NCI-H526 treated with DMSO at 0.1 percent for 48 hours (cell line): Measurements from ENCODE around the gene EIF4E1B.

Experiments used
- DNase-seq: peaks from one replicate; lab custom pipeline; 2025; lab: John Stamatoyannopoulos, UW

Gene EIF4E1B

GRCh38 chr5:176626876-176627236 is 3.6 kb upstream of the EIF4E1B start:
- DNase-seq = no peak

DNA sequence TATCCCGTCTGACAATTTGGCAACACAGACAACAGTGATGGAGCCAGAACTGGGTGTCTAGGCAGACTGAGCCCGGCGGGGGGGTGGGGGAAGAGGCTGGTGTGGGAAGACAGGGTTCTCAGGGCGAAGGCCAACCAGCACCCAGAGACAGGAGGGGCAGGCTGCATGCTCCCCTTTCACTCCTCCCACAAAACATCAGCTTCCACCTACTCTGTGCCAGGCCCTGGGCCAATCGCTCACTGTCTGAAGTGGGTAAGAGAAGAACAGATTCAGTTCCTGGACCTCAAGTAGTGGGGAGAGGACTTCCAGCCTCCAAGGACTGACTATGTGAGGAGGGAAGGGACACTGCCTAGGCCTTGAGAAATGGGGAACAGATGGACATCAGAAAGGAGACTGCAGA is 2.9 kb upstream of the EIF4E1B start:
- DNase-seq = no peak

DNA sequence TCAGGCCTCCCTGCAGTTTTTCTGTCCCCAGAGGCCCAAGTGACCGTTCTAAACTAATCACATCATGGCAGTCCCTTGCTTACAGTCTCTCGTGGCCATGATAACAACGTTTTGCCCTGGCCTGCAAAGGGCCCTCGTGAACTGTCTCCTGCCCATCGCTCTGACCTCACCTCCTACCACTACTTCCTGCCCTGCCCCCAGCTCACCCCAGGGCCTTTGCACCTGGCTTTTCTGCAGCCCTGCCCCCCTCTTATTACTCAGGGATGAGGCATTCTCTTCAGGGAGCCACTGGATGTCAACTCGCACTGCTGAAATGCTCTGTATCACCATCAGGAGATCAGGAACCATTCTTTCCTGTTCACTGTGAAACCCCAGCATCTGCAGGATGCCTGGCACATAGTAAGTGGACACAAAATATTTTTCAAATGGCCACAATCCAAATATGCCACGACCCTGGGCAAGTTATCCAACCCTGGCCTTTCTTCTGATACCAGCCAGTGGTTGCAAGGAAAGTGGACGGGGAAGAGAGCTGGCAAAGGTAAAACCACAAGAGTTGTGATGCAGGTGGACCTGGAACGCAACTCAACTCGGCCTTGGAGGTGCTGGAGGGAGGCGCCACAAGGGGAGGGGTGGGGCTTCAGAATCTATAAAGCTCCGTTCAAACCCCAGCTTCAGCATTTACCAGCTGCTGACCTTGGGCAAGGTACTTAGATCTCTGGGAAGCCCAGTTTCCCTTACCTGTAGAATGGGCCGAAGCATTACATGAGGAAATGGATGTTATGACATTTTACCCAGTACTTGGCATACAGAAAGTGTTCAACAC is 1.9 kb upstream of the EIF4E1B start:
- DNase-seq = no peak

DNA sequence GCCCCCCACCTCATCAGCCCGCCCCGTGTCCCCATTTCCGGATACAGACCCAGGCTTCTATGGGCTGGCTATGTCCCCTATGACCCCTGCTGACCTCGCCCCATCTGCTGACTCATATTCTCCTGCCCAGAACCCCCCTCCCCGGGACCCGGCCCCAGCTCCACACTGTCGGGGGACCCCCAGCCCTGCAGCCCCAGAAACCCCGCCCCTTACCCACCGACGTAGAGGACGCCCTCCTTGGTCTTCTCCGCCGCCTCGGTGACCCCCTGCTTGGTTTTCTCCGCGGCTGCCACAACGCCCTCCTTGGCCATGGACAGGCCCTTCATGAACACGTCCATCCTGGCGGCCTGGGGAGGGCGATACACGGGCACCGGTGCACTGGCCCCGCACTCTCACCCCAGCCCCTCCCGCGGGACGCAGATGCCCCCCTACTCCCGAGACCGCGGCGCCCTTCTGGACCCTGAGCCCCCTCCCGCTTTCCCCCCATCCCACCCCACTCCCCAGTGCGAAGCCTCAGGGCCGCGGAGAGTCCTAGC is 1.1 kb upstream of the EIF4E1B start:
- DNase-seq = no peak

DNA sequence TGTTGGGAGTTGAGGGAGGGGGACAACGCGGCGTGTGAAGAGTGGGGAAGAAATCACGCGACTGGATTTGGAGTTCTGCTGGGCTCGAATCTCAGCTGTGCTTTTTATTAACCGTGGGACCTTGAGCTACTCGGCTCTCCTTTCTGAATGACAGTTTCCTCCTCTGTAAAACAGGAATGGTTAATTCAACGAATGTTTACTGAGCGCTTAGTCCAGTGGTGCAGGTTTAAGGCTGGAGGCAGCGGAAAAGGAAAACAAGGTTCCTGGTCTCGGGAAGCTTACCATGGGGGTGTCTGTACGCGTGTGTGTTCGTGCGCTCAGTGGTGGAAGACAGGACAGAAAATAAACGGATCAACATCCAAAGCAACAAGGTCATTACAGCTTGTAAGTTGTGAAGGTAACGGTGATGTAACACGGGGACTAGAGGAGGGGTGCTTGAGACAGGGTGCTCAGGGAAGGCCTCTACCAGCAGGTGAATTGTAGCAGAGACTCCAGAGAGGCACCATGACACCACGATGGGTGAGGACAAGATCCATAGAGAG is 277 bp downstream of the EIF4E1B start:
- no peak for DNase-seq

DNA sequence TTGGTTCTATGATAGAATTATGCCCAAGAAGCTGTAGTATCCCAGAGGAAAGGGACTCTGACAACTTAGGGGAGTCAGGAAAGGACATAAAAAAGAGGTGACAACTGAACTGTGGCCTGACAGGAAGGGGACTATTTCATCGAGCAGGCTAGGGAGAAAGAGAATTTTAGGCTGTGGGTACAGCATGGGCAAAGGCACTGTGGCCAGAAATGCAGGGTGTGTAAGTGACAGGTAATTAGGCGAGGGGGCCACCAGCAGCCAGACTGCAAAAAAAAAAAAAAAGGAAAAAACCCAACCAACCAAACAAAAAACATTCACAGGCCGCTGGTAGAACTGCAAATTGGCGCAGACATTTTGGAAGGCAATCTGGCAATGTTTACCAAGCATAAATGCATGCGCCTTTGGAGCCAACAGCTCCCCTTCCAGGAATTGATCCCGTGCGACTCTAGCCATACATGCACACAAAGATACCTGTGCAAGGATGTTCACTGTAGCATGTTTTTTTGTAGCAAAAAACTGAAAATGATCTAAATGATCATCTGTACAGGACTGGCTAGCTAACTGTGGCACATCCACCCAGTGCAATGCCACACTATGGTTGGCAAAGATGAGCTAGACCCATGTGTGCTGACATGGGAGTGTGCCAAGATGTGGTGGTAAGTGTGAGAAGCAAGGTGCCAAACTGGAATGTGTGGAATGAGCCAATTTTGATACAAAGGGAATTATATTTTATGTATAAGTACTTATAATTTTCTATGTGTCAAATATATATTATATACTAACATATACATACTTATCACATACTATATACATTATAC is 1.1 kb downstream of the EIF4E1B start:
- DNase-seq = no peak

DNA sequence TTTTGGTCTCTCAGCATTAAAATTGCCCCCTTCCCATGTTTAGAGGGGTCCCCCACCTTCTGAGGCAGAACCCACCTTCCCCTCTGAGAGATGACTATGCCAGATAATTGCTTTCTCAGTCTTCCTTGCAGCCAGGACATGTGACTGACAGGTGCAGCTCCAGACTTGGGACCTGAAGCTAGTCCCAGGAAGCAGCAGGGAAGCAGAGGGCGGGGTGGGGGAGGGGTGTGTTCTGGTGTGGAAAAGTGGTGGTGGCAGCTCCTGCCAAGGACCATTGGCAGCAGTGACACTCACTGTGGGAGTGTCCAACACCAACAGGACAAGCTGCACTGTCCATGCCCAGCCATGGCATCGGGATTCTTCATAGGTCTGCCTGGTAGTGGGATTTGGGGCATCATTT is 2.3 kb downstream of the EIF4E1B start:
- DNase-seq = no peak

DNA sequence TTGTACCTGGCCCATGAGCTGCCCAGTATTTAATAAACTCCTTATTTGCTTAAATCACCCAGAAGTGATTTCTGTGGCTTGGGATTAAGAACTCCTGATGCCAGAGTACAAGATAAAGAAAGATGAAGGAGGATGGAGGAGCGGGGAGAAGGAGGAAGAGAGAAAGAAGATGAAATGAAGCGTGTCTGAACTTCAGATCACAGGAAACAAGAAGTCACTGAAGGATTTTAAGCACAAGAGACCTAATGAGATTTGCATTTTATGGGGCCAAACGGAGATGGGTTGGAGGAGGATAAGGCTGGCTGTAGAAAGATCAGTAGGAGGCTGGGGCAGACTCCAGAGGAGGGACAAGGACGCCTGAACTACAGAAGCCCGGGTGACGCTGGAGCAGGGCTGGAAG is 3.1 kb downstream of the EIF4E1B start:
- no peak for DNase-seq

DNA sequence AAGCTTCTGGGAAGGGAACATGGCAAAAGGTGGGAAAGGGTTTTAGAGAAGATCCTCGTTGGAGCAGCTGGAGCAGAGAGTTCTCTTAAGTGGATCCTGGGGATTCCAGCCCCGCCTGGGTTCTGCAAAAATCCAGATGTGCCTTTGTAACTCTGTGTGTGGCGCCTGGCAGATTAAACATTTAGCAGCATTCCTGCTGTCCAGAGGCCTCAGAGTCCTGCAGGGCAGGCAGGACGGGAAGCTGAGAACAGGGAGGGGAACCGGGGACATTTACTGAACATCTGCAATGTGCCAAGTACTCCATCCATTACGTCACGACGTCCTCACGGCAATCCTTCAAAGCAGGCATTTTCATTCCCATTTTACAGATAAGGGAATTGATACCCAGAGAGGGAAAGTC is 6.0 kb downstream of the EIF4E1B start:
- DNase-seq = no peak

DNA sequence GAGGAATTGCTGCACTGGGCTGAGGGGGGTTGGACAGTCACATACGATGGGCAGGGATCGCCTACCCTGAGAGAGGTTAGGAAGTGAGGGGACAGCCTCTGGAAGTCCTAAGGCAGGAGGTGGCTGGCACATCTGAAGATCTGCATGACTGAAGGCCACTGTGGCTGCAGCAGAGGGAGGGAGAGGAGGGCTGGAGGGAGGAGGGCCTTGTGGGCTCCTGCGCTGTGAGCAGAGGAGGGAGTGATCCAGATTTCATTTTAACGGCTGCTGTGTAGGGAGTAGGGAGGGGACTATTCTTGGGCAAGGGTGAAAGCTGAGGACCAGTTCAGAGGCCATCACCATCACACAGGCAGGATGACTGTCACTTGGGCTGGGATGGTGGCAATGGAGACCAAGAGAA is 7.1 kb downstream of the EIF4E1B start:
- no peak for DNase-seq

DNA sequence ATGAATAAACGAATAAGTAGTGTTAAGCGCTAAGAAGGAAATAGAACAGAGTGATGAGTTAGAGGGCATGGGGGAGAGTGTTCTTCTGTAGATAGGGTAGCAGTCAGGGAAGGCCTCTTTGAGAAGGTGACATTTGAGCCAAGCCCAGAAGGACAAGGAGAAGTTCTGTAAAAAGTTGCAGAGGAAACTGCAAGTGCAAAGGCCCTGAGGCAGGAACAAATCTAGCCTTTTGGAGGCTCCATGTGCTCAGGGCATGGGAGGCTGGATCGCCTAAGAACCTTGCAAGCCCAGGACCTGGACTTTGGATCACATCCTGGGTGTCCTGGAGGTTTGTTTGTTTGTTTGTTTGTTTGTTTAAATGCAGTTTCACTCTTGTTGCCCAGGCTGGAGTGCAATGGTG is 8.0 kb downstream of the EIF4E1B start:
- DNase-seq = no peak

DNA sequence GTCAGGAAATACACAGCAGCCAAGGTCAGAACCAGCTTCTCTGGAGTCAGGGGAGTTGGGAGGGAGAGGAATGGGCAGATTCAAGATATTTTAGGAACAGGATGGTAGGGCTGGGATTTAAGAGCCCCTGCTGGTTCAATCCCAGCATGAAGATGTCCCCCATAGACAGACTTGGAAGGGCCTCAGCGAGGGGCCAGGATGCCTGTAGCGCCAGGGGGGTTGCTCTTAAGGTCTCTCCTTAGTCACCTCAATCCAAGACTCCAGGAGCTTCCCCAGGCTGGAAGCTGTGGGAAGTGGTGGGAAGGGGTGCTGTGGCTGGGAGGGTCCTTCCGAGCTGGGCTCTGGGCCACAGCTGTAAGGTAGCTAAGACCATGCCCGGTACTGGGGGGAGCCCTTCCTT is 8.7 kb downstream of the EIF4E1B start:
- no peak for DNase-seq

DNA sequence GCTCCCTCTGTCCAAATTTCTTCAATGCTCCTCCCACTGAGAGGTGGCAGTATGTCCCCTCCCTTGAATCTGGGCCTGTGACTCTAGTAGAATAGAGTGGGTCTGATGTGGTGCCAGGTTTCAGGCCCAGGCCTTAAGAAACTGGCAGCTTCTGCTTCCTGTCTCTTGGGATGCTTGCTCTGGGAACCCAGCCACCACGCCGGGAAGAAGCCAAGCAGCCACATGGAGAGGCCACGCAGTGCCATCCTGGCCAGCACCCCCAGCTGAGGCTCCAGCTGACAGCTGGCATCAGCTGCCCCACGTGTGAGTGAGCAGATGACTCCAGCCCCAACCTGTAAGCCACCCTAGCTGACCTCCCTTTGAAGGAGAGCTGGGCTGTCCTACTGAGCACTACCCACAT is 9.5 kb downstream of the EIF4E1B start:
- DNase-seq = no peak

DNA sequence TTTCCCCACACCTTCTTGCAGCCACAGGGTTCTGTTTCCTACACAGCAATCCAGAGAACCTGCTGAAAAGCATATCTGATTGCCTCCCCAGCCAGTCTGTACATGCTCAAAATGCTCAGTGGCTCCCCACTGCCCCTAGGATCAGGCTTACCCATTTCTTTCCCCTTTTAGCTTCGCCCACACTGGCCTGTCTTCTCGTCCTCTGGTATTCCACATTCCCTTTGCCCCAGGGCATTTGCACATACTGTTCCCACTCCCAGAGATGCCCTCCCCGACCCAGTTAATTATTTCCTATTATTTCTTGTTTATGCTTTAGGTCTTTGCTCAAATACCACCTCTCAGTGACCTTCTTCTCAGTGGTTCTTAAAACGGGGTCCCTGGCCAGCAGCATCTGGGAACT is 10.1 kb downstream of the EIF4E1B start:
- DNase-seq = no peak

DNA sequence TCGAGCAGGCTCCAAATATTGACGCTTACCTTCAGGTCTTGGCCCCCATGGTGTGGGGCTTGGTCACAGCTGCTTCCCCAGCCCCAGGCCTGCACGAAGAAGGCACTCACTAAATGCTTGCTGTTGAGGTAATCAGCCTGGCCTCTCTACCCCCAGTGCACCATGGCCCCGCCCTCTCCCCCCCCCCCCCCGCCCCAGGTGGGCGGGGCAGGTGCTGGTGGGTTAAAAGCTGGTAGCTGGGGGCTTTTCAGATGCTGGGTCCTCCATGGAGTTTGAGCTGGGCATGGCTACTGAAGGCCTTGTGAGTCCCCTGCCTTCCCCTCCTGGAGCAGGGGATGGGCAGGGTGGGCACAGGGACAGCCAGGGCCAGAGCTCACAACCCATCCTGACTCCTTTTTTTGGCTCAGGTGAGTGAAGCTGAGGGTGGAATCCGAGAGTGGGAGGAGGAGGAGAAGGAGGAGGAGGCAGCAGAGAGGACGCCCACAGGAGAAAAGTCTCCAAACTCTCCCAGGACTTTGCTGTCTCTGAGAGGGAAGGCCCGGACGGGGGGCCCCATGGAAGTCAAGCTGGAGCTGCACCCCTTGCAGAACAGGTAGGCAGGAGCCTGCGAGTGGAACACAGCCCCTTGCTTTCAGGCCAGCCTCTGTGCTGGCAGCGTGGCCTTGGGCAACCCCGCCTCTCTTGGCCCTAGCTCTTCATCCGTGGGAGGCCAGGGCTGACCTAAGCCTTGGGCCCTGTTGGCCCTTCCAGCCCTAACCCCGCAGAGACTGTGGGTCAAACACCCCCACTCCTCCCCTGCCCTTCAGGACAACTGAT is 12.4 kb downstream of the EIF4E1B start:
- DNase-seq = no peak

- DNase-seq = no peak
Measured at GRCh38 chr5:176643491-176644219, 13.2 kb downstream of the EIF4E1B start.

DNA sequence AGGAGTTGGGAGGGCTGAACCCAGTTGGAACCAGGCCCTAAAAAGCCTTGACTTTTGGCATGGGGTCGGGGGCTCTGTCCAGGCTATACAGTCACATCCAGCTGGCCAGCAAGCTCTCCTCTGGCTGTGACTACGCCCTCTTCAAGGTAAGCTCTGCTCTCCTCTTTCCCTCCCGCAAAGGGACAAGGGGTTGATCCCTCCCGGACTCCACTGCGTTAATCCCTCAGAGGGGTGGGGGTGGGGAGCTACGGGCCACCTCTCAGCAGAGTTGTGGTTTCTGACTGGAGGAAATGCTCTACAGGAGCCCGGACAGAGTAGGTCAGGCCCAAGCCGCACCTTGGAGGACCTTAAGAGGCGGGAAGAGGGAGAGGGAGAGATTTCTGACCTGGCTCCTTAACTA is 13.8 kb downstream of the EIF4E1B start:
- DNase-seq = no peak

GRCh38 chr5:176644878-176645670 is 14.6 kb downstream of the EIF4E1B start:
- no peak for DNase-seq

DNA sequence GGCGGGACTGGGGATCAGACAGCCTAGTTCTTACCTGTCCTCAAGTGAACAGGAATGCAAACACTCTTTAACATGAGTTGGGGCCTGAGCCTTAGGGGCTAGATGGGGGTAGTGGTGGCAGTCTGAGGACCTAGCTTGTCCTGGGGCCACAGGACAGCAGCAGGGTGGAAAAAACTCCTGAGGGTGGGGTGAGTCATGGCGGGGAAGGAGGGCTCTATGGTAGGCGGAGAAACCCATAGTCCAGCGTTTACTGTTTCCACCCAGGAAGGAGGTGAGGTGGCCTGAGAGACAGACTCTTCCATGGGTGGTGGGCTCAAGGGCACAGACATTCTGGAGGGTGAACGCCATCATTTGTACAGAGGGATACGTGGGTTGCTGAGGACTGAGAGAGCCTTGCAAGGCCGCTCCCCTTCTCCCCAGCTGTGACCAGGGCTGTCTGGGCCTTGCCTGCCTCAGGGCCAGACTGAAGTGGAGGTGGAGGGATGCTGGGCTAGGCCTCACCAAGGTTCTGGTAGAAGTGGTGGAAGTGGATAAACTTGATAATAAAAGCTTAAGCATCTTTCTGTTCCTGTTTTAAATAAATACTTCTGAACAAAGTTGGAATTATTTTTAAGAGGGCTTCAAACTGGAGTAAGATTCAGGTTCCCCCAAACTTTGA is 15.7 kb downstream of the EIF4E1B start:
- no peak for DNase-seq

DNA sequence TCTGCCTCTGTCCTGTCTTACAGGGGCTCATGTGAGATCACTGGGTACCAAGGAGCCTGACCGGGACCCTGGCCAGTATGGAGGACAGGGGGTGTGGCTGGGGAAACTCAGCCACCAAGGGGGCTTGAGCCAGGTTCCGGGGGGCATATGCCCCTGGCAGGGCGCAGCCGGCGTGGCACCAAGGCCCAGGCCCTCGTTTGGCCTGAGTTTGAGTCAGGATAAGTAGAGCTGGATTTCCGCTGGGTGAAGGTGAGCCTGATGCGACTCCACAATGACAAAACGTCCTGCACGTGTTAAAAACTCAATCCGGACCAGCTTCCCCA is 16.2 kb downstream of the EIF4E1B start:
- no peak for DNase-seq
